Cardiac muscle cell (in vitro differentiated cells and primary cell): ENCODE measurements around the gene MCM10. TPM values are rescaled to one million over a fixed set of nuclear protein-coding genes. Genes with fewer than 3 reads are reported as not detected.
"Not testable (repeated sequence)": the region's sequence is repeated elsewhere in the genome, so short reads cannot be mapped to it uniquely, and the experiment has no call there.

Experiments
- DNase-seq, 2 donors: peaks; one replicate each; pipeline versions ENCODE4 v3.0.0 to v3.0.0-alpha.2; 2010 to 2017; ENCODE audit warnings: low read depth in 1 of 2, low spot score in 1 of 2
- H3K27ac ChIP-seq: fragments of 200-600 bp; sonication (generic); 2 replicates; pipeline ENCODE4 v1.5.1; 2016
- H3K27me3 ChIP-seq: fragments of 200-600 bp; sonication (generic); 2 replicates; pipeline ENCODE4 v1.6.0; 2016; ENCODE audit warnings: control low read depth
- H3K36me3 ChIP-seq: fragments of 200-600 bp; sonication (generic); 2 replicates; pipeline ENCODE4 v1.5.1; 2016; ENCODE audit warnings: control low read depth
- H3K4me1 ChIP-seq: fragments of 200-600 bp; sonication (generic); 2 replicates; pipeline ENCODE4 v1.8.1; 2017; ENCODE audit warnings: low read depth, mild to moderate bottlenecking, mixed run types
- H3K4me3 ChIP-seq: fragments of 200-600 bp; sonication (generic); 2 replicates; pipeline ENCODE4 v1.5.1; 2016; ENCODE audit warnings: mild to moderate bottlenecking
- H3K9me3 ChIP-seq: fragments of 200-600 bp; sonication (generic); 2 replicates; pipeline ENCODE4 v1.5.1; 2017; ENCODE audit warnings: low read depth, mild to moderate bottlenecking, control low read depth
- CTCF ChIP-seq: IDR thresholded peaks from 2 replicates; pipeline ENCODE4 v1.5.1; 2012; ENCODE audit warnings: low read depth, mild to moderate bottlenecking, low read length
- polyA plus RNA-seq: library from polyadenylated mRNA; unstranded; fragments of >200 nt; fragmentation: Nextera tagmentation; extraction: Ambion mirVana; gene quantifications from 2 replicates; pipeline ENCODE4 v1.2.1, GENCODE V29; 2016
- total RNA-seq: library from RNA; depleted of rRNA; stranded (reverse); fragments of >200 nt; gene quantifications from 2 replicates; pipeline ENCODE4 v1.2.3, GENCODE V29; 2016

MCM10 gene
- total and polyA plus RNA-seq, 2 experiments from 2014 or later: 3.9 to 10.0 TPM

GRCh38 chr10:13152296-13152695, 9.1 kb upstream of the MCM10 start:
- TF ChIP-seq CTCF: no peak
- no peak overlapping the region for H3K4me3 ChIP-seq
- H3K4me1 ChIP-seq: no peaks in the 10 kb centered on the region
- H3K27me3 ChIP-seq: no peaks in the 10 kb centered on the region
- H3K27ac ChIP-seq: no peak overlapping the region
- H3K9me3 ChIP-seq: no peaks in the 10 kb centered on the region
- no peaks in the 10 kb centered on the region for H3K36me3 ChIP-seq
- no peak for DNase-seq

- H3K4me3 ChIP-seq, H3K9me3 ChIP-seq, H3K36me3 ChIP-seq, H3K27ac ChIP-seq, H3K27me3 ChIP-seq, DNase-seq, H3K4me1 ChIP-seq: not testable (repeated sequence)
Measured at GRCh38 chr10:13155860-13156259, 5.5 kb upstream of the MCM10 start.

GRCh38 chr10:13158401-13158800, 3.0 kb upstream of the MCM10 start:
- TF ChIP-seq CTCF: no peak
- Histone ChIP-seq H3K27ac (no peak overlapping the region), H3K4me3 (no peak overlapping the region), H3K27me3 (no peaks in the 10 kb centered on the region), H3K36me3 (no peaks in the 10 kb centered on the region), H3K4me1 (no peaks in the 10 kb centered on the region), H3K9me3 (no peaks in the 10 kb centered on the region)
- DNase-seq: peak in 1 of 2 donors; percentile 10

GRCh38 chr10:13161857-13162271, 506 bp downstream of the MCM10 start:
- no peaks in the 10 kb centered on the region for H3K36me3 ChIP-seq
- DNase-seq: no peak
- H3K9me3 ChIP-seq: no peaks in the 10 kb centered on the region
- no peak overlapping the region for H3K27ac ChIP-seq
- no peaks in the 10 kb centered on the region for H3K27me3 ChIP-seq
- no peaks in the 10 kb centered on the region for H3K4me1 ChIP-seq
- no peak for TF ChIP-seq CTCF
- peak overlapping the region; percentile 73 for H3K4me3 ChIP-seq

- no peak for TF ChIP-seq CTCF
- H3K27ac ChIP-seq: no peak overlapping the region
Measured at GRCh38 chr10:13163859-13164258, 2.5 kb downstream of the MCM10 start.

GRCh38 chr10:13165177-13165576, 3.8 kb downstream of the MCM10 start:
- TF ChIP-seq CTCF: no peak
- Histone ChIP-seq H3K27me3 (no peaks in the 10 kb centered on the region), H3K9me3 (no peaks in the 10 kb centered on the region), H3K27ac (no peak overlapping the region), H3K4me3 (no peak overlapping the region), H3K36me3 (no peaks in the 10 kb centered on the region), H3K4me1 (no peaks in the 10 kb centered on the region)
- peak in 1 of 2 donors; percentile 15 for DNase-seq

More at GRCh38 chr10:13163859-13164258, 2.5 kb downstream of the MCM10 start:
- Histone ChIP-seq H3K4me1 (no peaks in the 10 kb centered on the region), H3K9me3 (no peaks in the 10 kb centered on the region), H3K4me3 (no peak overlapping the region), H3K27me3 (no peaks in the 10 kb centered on the region), H3K36me3 (no peaks in the 10 kb centered on the region)
- no peak for DNase-seq
